B cell (primary cell): Measurements from ENCODE around the gene DEDD2.

Source experiments
- EZH2 ChIP-seq: IDR thresholded peaks from 2 replicates; pipeline ENCODE4 v1.6.1; 2012; ENCODE audit warnings: borderline replicate concordance, low read depth, mild to moderate bottlenecking, moderate library complexity, low read length; ENCODE audit not compliant: insufficient read depth, poor library complexity, severe bottlenecking
- TF ChIP-seq, protein P1 (sequence below): fragments of 200-600 bp; IDR thresholded peaks from one replicate; pipeline ENCODE4 v1.8.0; 2022; ENCODE audit warnings: antibody characterized with exemption, mild to moderate bottlenecking

GRCh38 chr19:42230571-42230970 is 13.1 kb upstream of the DEDD2 start:
- TF ChIP-seq, protein P1, sequence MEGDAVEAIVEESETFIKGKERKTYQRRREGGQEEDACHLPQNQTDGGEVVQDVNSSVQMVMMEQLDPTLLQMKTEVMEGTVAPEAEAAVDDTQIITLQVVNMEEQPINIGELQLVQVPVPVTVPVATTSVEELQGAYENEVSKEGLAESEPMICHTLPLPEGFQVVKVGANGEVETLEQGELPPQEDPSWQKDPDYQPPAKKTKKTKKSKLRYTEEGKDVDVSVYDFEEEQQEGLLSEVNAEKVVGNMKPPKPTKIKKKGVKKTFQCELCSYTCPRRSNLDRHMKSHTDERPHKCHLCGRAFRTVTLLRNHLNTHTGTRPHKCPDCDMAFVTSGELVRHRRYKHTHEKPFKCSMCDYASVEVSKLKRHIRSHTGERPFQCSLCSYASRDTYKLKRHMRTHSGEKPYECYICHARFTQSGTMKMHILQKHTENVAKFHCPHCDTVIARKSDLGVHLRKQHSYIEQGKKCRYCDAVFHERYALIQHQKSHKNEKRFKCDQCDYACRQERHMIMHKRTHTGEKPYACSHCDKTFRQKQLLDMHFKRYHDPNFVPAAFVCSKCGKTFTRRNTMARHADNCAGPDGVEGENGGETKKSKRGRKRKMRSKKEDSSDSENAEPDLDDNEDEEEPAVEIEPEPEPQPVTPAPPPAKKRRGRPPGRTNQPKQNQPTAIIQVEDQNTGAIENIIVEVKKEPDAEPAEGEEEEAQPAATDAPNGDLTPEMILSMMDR, result no peak
- no peak for TF ChIP-seq EZH2
